Panc1 (cell line): Measurements from ENCODE around the gene SMAD3. TPM values are rescaled to one million over a fixed set of nuclear protein-coding genes. Genes with fewer than 3 reads are reported as not detected.

Source experiments
- ATAC-seq: fragments of 200-7000 bp; cut with Tn5 transposase; 2 replicates; pipeline ENCODE4 v1.9.1; 2020; ENCODE audit warnings: mild to moderate bottlenecking, moderate library complexity
- BruUV-seq: library from RNA; stranded (reverse); fragments of 400-500 nt; replicated peaks from 2 replicates; lab custom pipeline; 2021; lab: Mats Ljungman, UMichigan
- CTCF ChIA-PET: fragments of 300-600 bp; sonication (Branson Sonifier 250); formaldehyde crosslinking; loops from one replicate; lab custom pipeline; 2022; ENCODE audit warnings: antibody characterized with exemption; lab: Charles Lee
- POLR2A ChIA-PET: fragments of 300-600 bp; sonication (Branson Sonifier 250); formaldehyde crosslinking; loops from one replicate; lab custom pipeline; 2022; ENCODE audit warnings: antibody characterized with exemption; lab: Charles Lee
- DNase-seq: peaks from one replicate; pipeline ENCODE4 v3.0.0-alpha.2; 2010; ENCODE audit warnings: low read depth, low spot score
- H3K27ac ChIP-seq: 2 replicates; pipeline ENCODE4 v1.5.1; 2011; ENCODE audit warnings: mild to moderate bottlenecking, low read length, inconsistent platforms
- H3K27me3 ChIP-seq: fragments of 200-500 bp; sonication (Bioruptor generic); 2 replicates; pipeline ENCODE4 v1.6.0; 2014; ENCODE audit warnings: low read length, inconsistent platforms; ENCODE audit not compliant: control insufficient read depth, insufficient read depth
- H3K36me3 ChIP-seq: fragments of 200-500 bp; sonication (Bioruptor generic); 2 replicates; pipeline ENCODE4 v1.5.1; 2014; ENCODE audit warnings: inconsistent platforms, mild to moderate bottlenecking, low read length, moderate library complexity; ENCODE audit not compliant: control insufficient read depth, insufficient read depth
- H3K4me1 ChIP-seq: 2 replicates; pipeline ENCODE4 v1.5.1; 2011; ENCODE audit warnings: inconsistent platforms, mild to moderate bottlenecking, low read length, moderate library complexity; ENCODE audit not compliant: control insufficient read depth, insufficient read depth
- H3K4me3 ChIP-seq, 2 experiments: 2 replicates each; pipeline ENCODE4 v1.5.1; 2011 to 2012; ENCODE audit warnings: low read depth in 2 of 2, low read length in 2 of 2, mild to moderate bottlenecking in 2 of 2, inconsistent platforms in 1 of 2, moderate library complexity in 1 of 2
- H3K9me3 ChIP-seq: fragments of 200-500 bp; sonication (Bioruptor generic); 2 replicates; pipeline ENCODE4 v1.5.1; 2014; ENCODE audit warnings: low read depth, mild to moderate bottlenecking, inconsistent platforms, low read length, moderate library complexity; ENCODE audit not compliant: control insufficient read depth, insufficient read depth
- POLR2AphosphoS5 ChIP-seq: IDR thresholded peaks from 2 replicates; pipeline ENCODE4 v1.6.1; 2012; ENCODE audit warnings: mild to moderate bottlenecking, low read depth, low read length, moderate library complexity
- REST ChIP-seq, 2 experiments: IDR thresholded peaks; 2 replicates each; pipeline ENCODE4 v1.6.1; 2011 to 2012; ENCODE audit warnings: low read depth in 2 of 2, control low read depth in 1 of 2, low read length in 1 of 2, mild to moderate bottlenecking in 1 of 2, moderate library complexity in 1 of 2; ENCODE audit not compliant: insufficient read depth in 1 of 2
- SIN3A ChIP-seq: IDR thresholded peaks from 2 replicates; pipeline ENCODE4 v1.6.1; 2012; ENCODE audit warnings: low read depth, mild to moderate bottlenecking, low read length, moderate library complexity, borderline replicate concordance; ENCODE audit not compliant: insufficient read depth
- TCF7L2 ChIP-seq: IDR thresholded peaks from 2 replicates; pipeline ENCODE4 v1.6.1; 2011; ENCODE audit warnings: mild to moderate bottlenecking, low read depth, low read length, inconsistent platforms
- in situ Hi-C: cut with HindIII; loops from 2 replicates; pipeline ENCODE4 v1.10.0; 2016; ENCODE audit warnings: low sequenced_read_pairs, low pct_unique_long_range_greater_than_20kb
- intact Hi-C: fragments of 100-400 bp; cut with micrococcal nuclease; formaldehyde crosslinking; loops from one replicate; pipeline ENCODE4 v1.10.0; 2022; ENCODE audit not compliant: unreplicated experiment
- total RNA-seq: library from RNA; stranded (reverse); gene quantifications from one replicate; pipeline ENCODE4 v1.2.1, GENCODE V29; 2021; ENCODE audit not compliant: unreplicated experiment
- TF ChIP-seq, protein P1 (sequence below): fragments of 450-650 bp; IDR thresholded peaks from 2 replicates; pipeline ENCODE4 v1.5.1; 2017; ENCODE audit warnings: mild to moderate bottlenecking

SMAD3 gene
- total RNA-seq, 1 experiment from 2014 or later = 394 TPM

DNA sequence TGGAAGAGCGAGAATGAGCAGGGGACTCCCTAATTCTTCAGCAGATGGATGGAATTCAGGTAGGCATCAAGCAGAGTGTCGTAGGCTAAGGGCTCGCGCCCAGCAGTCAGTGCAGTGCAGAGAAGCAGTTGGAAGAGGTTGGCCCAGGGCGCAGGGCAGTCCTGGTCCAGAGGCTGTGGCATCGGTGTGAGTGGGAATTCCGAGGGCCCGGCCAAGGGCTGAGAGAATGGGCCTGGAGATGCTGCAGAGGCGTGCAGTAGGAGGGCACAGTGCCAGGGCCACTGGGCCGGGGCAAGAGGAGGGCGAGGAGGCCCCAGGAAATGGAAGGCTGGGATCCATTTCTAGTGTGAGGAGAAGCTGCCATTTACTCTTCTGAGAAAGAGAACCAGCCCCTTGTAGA is 114.6 kb downstream of the SMAD3 start:
- H3K27ac ChIP-seq = peak overlapping the region; percentile 94
- POLR2A ChIA-PET = no interaction called here
- CTCF ChIA-PET = no interaction called here

GRCh38 chr15:67180514-67181191 is 115.3 kb downstream of the SMAD3 start:
- POLR2A ChIA-PET = interaction anchor here (0.7 to 1.2 kb wide), 2 partner anchors 46 to 1038 kb away, joined by 3 read pairs; no protein-coding TSS in a partner anchor
- Histone ChIP-seq H3K36me3 (peaks cover 38% of the 10 kb centered on the region), H3K27ac (peak overlapping the region; percentile 94), H3K4me1 (peaks cover 93% of the 10 kb centered on the region), H3K27me3 (no peaks in the 10 kb centered on the region), H3K4me3 (no peak overlapping the region), H3K9me3 (no peaks in the 10 kb centered on the region)
- TF ChIP-seq POLR2AphosphoS5 (no peak; the same call in none of the 2 replicates), SIN3A (no peak), REST (IDR thresholded peaks at IDR 0.05; ENCODE audit: insufficient read depth in 1 of 2, low read depth in 2 of 2, low read length in 1 of 2) (no peak), TCF7L2 (no peak)
- TF ChIP-seq, protein P1, sequence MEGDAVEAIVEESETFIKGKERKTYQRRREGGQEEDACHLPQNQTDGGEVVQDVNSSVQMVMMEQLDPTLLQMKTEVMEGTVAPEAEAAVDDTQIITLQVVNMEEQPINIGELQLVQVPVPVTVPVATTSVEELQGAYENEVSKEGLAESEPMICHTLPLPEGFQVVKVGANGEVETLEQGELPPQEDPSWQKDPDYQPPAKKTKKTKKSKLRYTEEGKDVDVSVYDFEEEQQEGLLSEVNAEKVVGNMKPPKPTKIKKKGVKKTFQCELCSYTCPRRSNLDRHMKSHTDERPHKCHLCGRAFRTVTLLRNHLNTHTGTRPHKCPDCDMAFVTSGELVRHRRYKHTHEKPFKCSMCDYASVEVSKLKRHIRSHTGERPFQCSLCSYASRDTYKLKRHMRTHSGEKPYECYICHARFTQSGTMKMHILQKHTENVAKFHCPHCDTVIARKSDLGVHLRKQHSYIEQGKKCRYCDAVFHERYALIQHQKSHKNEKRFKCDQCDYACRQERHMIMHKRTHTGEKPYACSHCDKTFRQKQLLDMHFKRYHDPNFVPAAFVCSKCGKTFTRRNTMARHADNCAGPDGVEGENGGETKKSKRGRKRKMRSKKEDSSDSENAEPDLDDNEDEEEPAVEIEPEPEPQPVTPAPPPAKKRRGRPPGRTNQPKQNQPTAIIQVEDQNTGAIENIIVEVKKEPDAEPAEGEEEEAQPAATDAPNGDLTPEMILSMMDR = no peak
- ATAC-seq (peak; percentile 7), DNase-seq (no peak)
- intact Hi-C loops (no loop called here), in situ Hi-C loops (no loop called here)
- no TSS peak for BruUV-seq
- CTCF ChIA-PET = no interaction called here

More for the DNA sequence above, 114.6 kb downstream of the SMAD3 start:
- no peaks in the 10 kb centered on the region for H3K27me3 ChIP-seq
- H3K4me3 ChIP-seq = no peak overlapping the region
- no peak for TF ChIP-seq SIN3A
- TF ChIP-seq TCF7L2 = no peak
- no peak for TF ChIP-seq REST (IDR thresholded peaks at IDR 0.05; ENCODE audit: insufficient read depth in 1 of 2, low read depth in 2 of 2, low read length in 1 of 2)
- TF ChIP-seq, protein P1 = no peak
- TF ChIP-seq POLR2AphosphoS5 = no peak; the same call in 1 of the 2 replicates
- BruUV-seq = no TSS peak
- H3K9me3 ChIP-seq = no peaks in the 10 kb centered on the region
- DNase-seq (no peak), ATAC-seq (no peak)
- peaks cover 93% of the 10 kb centered on the region for H3K4me1 ChIP-seq
- intact Hi-C loops (no loop called here), in situ Hi-C loops (no loop called here)
- peaks cover 38% of the 10 kb centered on the region for H3K36me3 ChIP-seq
